Measurements from ENCODE around the gene KHDRBS1.

GRCh38 chr1:31981456-31981839, 32.2 kb upstream of the KHDRBS1 start:
- TF ChIP-seq CTCF (IDR thresholded peaks at IDR 0.05) (no peak), POLR2A (IDR thresholded peaks at IDR 0.05; ENCODE audit: low read depth) (no peak), POLR2AphosphoS5 (IDR thresholded peaks at IDR 0.05) (no peak)
